Measurements from ENCODE around the gene PARD3. TPM values are rescaled to one million over a fixed set of nuclear protein-coding genes. Genes with fewer than 3 reads are reported as not detected.

PARD3 gene
- total and polyA plus RNA-seq, 2 donors (not counting 3 experiments of a cell fraction or from before 2014, with no cell fraction given) = 7.3 to 24.1 TPM

- intact Hi-C loops (cut with micrococcal nuclease) = no loop called here
- Histone ChIP-seq H3K4me1 (ENCODE audit: control insufficient read depth, extremely low read depth, insufficient read depth, low read length) (peaks cover 10% of the 10 kb centered on the region), H3K9me3 (replicated peaks; ENCODE audit: control insufficient read depth, insufficient read depth, low read length) (no peaks in the 10 kb centered on the region), H2AFZ (ENCODE audit: low read depth, low read length) (no peak overlapping the region), H3K9ac (replicated peaks; ENCODE audit: extremely low read depth, insufficient read depth, low read length) (no peak overlapping the region), H3K4me2 (ENCODE audit: insufficient read depth, low read length) (no peak overlapping the region), H3K27me3 (ENCODE audit: control insufficient read depth in 2 of 2, insufficient read depth in 2 of 2, low read length in 2 of 2) (no peaks in the 10 kb centered on the region), H3K4me3 (replicated peaks in 1 of 3; ENCODE audit: insufficient read depth in 1 of 3, low read depth in 1 of 3, low read length in 3 of 3) (no peak overlapping the region), H3K9me1 (replicated peaks; ENCODE audit: control insufficient read depth, extremely low read depth, insufficient read depth, low read length) (no peaks in the 10 kb centered on the region), H4K20me1 (replicated peaks; ENCODE audit: control insufficient read depth, extremely low read depth, insufficient read depth, low read length) (no peaks in the 10 kb centered on the region), H3K27ac (ENCODE audit: insufficient read depth, low read depth, low read length) (no peak overlapping the region), H3K36me3 (ENCODE audit: control insufficient read depth in 2 of 2, extremely low read depth in 1 of 2, insufficient read depth in 2 of 2, low read length in 2 of 2) (no peaks in the 10 kb centered on the region), H3K79me2 (ENCODE audit: control insufficient read depth, insufficient read depth, low read length) (no peaks in the 10 kb centered on the region)
- BruUV-seq (replicated peaks) = no TSS peak
- DNase-seq (ENCODE audit: low read depth, low spot score) (no peak), FAIRE-seq (no peak)
- ChIA-PET CTCF (no interaction called here), POLR2A (no interaction called here)
- TF ChIP-seq POLR2A (IDR thresholded peaks at IDR 0.05; ENCODE audit: low read depth, low read length) = no peak
- no peak for TF ChIP-seq EZH2 (IDR thresholded peaks at IDR 0.05; ENCODE audit: borderline replicate concordance, low read depth, low read length, severe bottlenecking)
- no peak for TF ChIP-seq FOS (IDR thresholded peaks at IDR 0.05; ENCODE audit: borderline replicate concordance, insufficient read depth, low read length)
- TF ChIP-seq MYC (IDR thresholded peaks at IDR 0.05; ENCODE audit: low read depth, low read length) = no peak
- no peak for TF ChIP-seq GATA2 (IDR thresholded peaks at IDR 0.05; ENCODE audit: insufficient read depth, insufficient read length, low read depth, low read length)
- TF ChIP-seq JUN (IDR thresholded peaks at IDR 0.05; ENCODE audit: borderline replicate concordance, insufficient read depth, insufficient read length, low read depth) = no peak
- TF ChIP-seq CTCF (IDR thresholded peaks at IDR 0.05; ENCODE audit: extremely low read depth in 1 of 2, insufficient read depth in 1 of 2, low read depth in 1 of 2, low read length in 2 of 2) = no peak
- TF ChIP-seq MAX (IDR thresholded peaks at IDR 0.05; ENCODE audit: insufficient read depth, insufficient read length) = no peak
- TF ChIP-seq POLR2AphosphoS5 (IDR thresholded peaks at IDR 0.05; ENCODE audit: insufficient read depth, low read depth, low read length) = no peak
- dilution Hi-C loops (cut with MboI; ENCODE audit: extremely low pct_ligation_motif_present, low sequenced_read_pairs) = no loop called here
These were observed 707.2 kb downstream of the PARD3 start for GRCh38 chr10:34107626-34108516.
